K562 (cell line): ENCODE data around the gene HSF5.

ENCODE experiments used
- ELF1 ChIP-seq: fragments of 200-800 bp; sonication (Bioruptor generic); IDR thresholded peaks from 2 replicates; pipeline ENCODE4 v1.6.1; 2016; ENCODE audit warnings: missing genetic modification characterization, missing compliant biosample characterization
- MIER1 ChIP-seq: fragments of 450-650 bp; IDR thresholded peaks from 2 replicates; pipeline ENCODE4 v1.6.1; 2016; ENCODE audit warnings: antibody characterized with exemption, mild to moderate bottlenecking, low read depth
- NFIC ChIP-seq: fragments of 450-650 bp; IDR thresholded peaks from 2 replicates; pipeline ENCODE4 v1.6.1; 2017; ENCODE audit warnings: mild to moderate bottlenecking, inconsistent platforms
- POLR2A ChIP-seq: fragments of 450-650 bp; conservative IDR thresholded peaks from 2 replicates; pipeline ENCODE4 v1.6.1; 2016
- SIRT6 ChIP-seq: IDR thresholded peaks from one replicate; pipeline ENCODE4 v1.6.1; 2012; ENCODE audit warnings: low read depth, mild to moderate bottlenecking, control low read depth, inconsistent platforms, low read length, moderate library complexity
- TAF1 ChIP-seq: IDR thresholded peaks from 2 replicates; pipeline ENCODE4 v1.6.1; 2011; ENCODE audit warnings: mild to moderate bottlenecking, low read length, moderate library complexity; ENCODE audit not compliant: insufficient read depth, control insufficient read depth, severe bottlenecking; ENCODE audit errors: extremely low read depth
- ZFX ChIP-seq: sonication (generic); formaldehyde crosslinking; IDR thresholded peaks from 2 replicates; pipeline ENCODE4 v1.8.0; 2022; ENCODE audit warnings: mild to moderate bottlenecking, missing genetic modification reagents, moderate library complexity
- ZNF12 ChIP-seq: sonication (generic); formaldehyde crosslinking; IDR thresholded peaks from 2 replicates; pipeline ENCODE4 v1.4.0; 2020; ENCODE audit warnings: mild to moderate bottlenecking, missing genetic modification reagents
- ZNF668 ChIP-seq: fragments of 250-450 bp; sonication (Bioruptor Pico); IDR thresholded peaks from 2 replicates; pipeline ENCODE4 v1.8.0; 2022; ENCODE audit warnings: mild to moderate bottlenecking, inconsistent platforms
- TF ChIP-seq, protein P1 (sequence below), 2 experiments: fragments of 450-650 bp; formaldehyde crosslinking in 1 of 2; IDR thresholded peaks; 2 replicates each; pipeline versions ENCODE4 v1.4.0 to v1.6.1; 2014 to 2020; ENCODE audit warnings: mild to moderate bottlenecking in 2 of 2, borderline replicate concordance in 1 of 2, low read depth in 1 of 2
- TF ChIP-seq, protein P2 (sequence below): sonication (generic); formaldehyde crosslinking; IDR thresholded peaks from 2 replicates; pipeline ENCODE4 v1.5.0; 2020; ENCODE audit warnings: missing genetic modification reagents

DNA sequence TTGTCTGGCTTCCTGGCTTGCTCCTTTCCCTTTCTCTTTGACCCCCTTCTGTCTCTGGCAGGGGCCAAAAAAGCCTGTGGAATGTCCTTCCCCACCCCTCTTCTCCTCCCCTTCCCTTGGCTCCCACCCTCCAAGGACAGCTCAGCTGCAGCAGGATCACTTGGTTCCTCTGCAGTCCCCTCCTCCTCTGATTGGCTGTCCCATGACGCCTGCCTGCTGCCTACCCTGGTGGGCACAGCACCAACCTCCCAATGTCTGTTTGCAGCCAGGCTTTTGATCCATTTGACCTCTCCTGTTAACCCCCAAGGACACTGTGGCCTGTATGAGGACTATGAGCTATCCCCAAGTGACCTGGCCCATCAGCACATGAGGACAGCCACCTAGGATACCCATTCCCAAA is 41.1 kb upstream of the HSF5 start:
- TF ChIP-seq ZNF12 (CRISPR knock-in tag) (no peak), MIER1 (no peak), TAF1 (no peak), ZNF668 (no peak), POLR2A (no peak), ELF1 (no peak), NFIC (no peak), ZFX (CRISPR knock-in tag) (no peak), SIRT6 (no peak)
- TF ChIP-seq, protein P1, sequence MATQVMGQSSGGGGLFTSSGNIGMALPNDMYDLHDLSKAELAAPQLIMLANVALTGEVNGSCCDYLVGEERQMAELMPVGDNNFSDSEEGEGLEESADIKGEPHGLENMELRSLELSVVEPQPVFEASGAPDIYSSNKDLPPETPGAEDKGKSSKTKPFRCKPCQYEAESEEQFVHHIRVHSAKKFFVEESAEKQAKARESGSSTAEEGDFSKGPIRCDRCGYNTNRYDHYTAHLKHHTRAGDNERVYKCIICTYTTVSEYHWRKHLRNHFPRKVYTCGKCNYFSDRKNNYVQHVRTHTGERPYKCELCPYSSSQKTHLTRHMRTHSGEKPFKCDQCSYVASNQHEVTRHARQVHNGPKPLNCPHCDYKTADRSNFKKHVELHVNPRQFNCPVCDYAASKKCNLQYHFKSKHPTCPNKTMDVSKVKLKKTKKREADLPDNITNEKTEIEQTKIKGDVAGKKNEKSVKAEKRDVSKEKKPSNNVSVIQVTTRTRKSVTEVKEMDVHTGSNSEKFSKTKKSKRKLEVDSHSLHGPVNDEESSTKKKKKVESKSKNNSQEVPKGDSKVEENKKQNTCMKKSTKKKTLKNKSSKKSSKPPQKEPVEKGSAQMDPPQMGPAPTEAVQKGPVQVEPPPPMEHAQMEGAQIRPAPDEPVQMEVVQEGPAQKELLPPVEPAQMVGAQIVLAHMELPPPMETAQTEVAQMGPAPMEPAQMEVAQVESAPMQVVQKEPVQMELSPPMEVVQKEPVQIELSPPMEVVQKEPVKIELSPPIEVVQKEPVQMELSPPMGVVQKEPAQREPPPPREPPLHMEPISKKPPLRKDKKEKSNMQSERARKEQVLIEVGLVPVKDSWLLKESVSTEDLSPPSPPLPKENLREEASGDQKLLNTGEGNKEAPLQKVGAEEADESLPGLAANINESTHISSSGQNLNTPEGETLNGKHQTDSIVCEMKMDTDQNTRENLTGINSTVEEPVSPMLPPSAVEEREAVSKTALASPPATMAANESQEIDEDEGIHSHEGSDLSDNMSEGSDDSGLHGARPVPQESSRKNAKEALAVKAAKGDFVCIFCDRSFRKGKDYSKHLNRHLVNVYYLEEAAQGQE (IDR thresholded peaks at IDR 0.05; ENCODE audit: borderline replicate concordance) = no peak
- TF ChIP-seq, protein P1 (CRISPR knock-in tag; IDR thresholded peaks at IDR 0.05; ENCODE audit: low read depth) = no peak
- TF ChIP-seq, protein P2, sequence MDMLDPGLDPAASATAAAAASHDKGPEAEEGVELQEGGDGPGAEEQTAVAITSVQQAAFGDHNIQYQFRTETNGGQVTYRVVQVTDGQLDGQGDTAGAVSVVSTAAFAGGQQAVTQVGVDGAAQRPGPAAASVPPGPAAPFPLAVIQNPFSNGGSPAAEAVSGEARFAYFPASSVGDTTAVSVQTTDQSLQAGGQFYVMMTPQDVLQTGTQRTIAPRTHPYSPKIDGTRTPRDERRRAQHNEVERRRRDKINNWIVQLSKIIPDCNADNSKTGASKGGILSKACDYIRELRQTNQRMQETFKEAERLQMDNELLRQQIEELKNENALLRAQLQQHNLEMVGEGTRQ (CRISPR knock-in tag) = no peak
